Neutrophil (primary cell): ENCODE data around the gene SUCO.
"Not testable (repeated sequence)": the region's sequence is repeated elsewhere in the genome, so short reads cannot be mapped to it uniquely, and the experiment has no call there.

Experiments
- H3K27ac ChIP-seq: fragments of 200-600 bp; sonication (generic); 2 replicates; pipeline ENCODE4 v1.5.1; 2016; ENCODE audit warnings: mild to moderate bottlenecking, moderate library complexity
- H3K27me3 ChIP-seq: fragments of 200-600 bp; sonication (generic); 2 replicates; pipeline ENCODE4 v1.6.0; 2016; ENCODE audit warnings: mild to moderate bottlenecking
- H3K36me3 ChIP-seq: fragments of 200-600 bp; sonication (generic); 2 replicates; pipeline ENCODE4 v1.5.1; 2017
- H3K4me1 ChIP-seq, 2 experiments: fragments of 200-600 bp in 1 of 2; sonication (generic) in 1 of 2; 1 replicate in 1 of 2; 2 replicates in 1 of 2; pipeline versions ENCODE4 v1.5.1 to v1.6.1; 2013 to 2016; ENCODE audit warnings: low read depth in 1 of 2, low read length in 1 of 2, mild to moderate bottlenecking in 1 of 2, moderate library complexity in 1 of 2; ENCODE audit not compliant: control insufficient read depth in 1 of 2, insufficient read depth in 1 of 2
- H3K4me3 ChIP-seq, 2 experiments: fragments of 200-600 bp in 1 of 2; sonication (generic) in 1 of 2; 1 replicate in 1 of 2; 2 replicates in 1 of 2; pipeline ENCODE4 v1.5.1; 2013 to 2016; ENCODE audit warnings: low read depth in 1 of 2, low read length in 1 of 2, mild to moderate bottlenecking in 1 of 2, moderate library complexity in 1 of 2
- H3K9me3 ChIP-seq: fragments of 200-600 bp; sonication (generic); 2 replicates; pipeline ENCODE4 v1.5.1; 2016
- CTCF ChIP-seq: fragments of 200-600 bp; sonication (generic); IDR thresholded peaks from 2 replicates; pipeline ENCODE4 v1.5.1; 2016; ENCODE audit warnings: antibody characterized with exemption

SUCO gene

GRCh38 chr1:172588296-172589291 is 55.6 kb downstream of the SUCO start:
- H3K9me3 ChIP-seq = no peaks in the 10 kb centered on the region
- no peak for TF ChIP-seq CTCF
- H3K27me3 ChIP-seq = no peaks in the 10 kb centered on the region
- no peak overlapping the region for H3K27ac ChIP-seq
- H3K4me3 ChIP-seq = no peak overlapping the region
- H3K4me1 ChIP-seq = no peaks in the 10 kb centered on the region
- H3K36me3 ChIP-seq = peaks cover 37% of the 10 kb centered on the region

- no peak for TF ChIP-seq CTCF
- H3K9me3 ChIP-seq = no peaks in the 10 kb centered on the region
- H3K36me3 ChIP-seq = peaks cover 37% of the 10 kb centered on the region
- no peak overlapping the region for H3K4me3 ChIP-seq
- H3K4me1 ChIP-seq = no peaks in the 10 kb centered on the region
- no peak overlapping the region for H3K27ac ChIP-seq
- no peaks in the 10 kb centered on the region for H3K27me3 ChIP-seq
These were observed 56.6 kb downstream of the SUCO start for GRCh38 chr1:172589553-172589952.

- peaks cover 49% of the 10 kb centered on the region for H3K36me3 ChIP-seq
- H3K4me3 ChIP-seq, H3K4me1 ChIP-seq, H3K27me3 ChIP-seq, H3K9me3 ChIP-seq, H3K27ac ChIP-seq: not testable (repeated sequence)
These were observed 58.5 kb downstream of the SUCO start for GRCh38 chr1:172591429-172591828.

GRCh38 chr1:172595066-172595465 is 62.1 kb downstream of the SUCO start:
- not testable (repeated sequence) for H3K4me3 ChIP-seq, H3K9me3 ChIP-seq, H3K27ac ChIP-seq, H3K27me3 ChIP-seq, H3K4me1 ChIP-seq
- peaks cover 45% of the 10 kb centered on the region for H3K36me3 ChIP-seq

- H3K36me3 ChIP-seq = peaks cover 45% of the 10 kb centered on the region
- not testable (repeated sequence) for H3K4me3 ChIP-seq, H3K4me1 ChIP-seq, H3K27ac ChIP-seq, H3K9me3 ChIP-seq, H3K27me3 ChIP-seq
These were observed 63.8 kb downstream of the SUCO start for GRCh38 chr1:172596782-172597181.

GRCh38 chr1:172599912-172600311 is 67.0 kb downstream of the SUCO start:
- no peak for TF ChIP-seq CTCF
- no peak overlapping the region for H3K27ac ChIP-seq
- no peaks in the 10 kb centered on the region for H3K4me1 ChIP-seq
- H3K9me3 ChIP-seq = no peaks in the 10 kb centered on the region
- H3K36me3 ChIP-seq = peaks cover 73% of the 10 kb centered on the region
- no peaks in the 10 kb centered on the region for H3K27me3 ChIP-seq
- H3K4me3 ChIP-seq = no peak overlapping the region

- Histone ChIP-seq H3K4me1 (no peaks in the 10 kb centered on the region), H3K9me3 (no peaks in the 10 kb centered on the region), H3K36me3 (peaks cover 69% of the 10 kb centered on the region), H3K27ac (no peak overlapping the region), H3K27me3 (no peaks in the 10 kb centered on the region), H3K4me3 (no peak overlapping the region)
- no peak for TF ChIP-seq CTCF
These were observed 67.7 kb downstream of the SUCO start for GRCh38 chr1:172600615-172601014.
